IgD-negative memory B cell (primary cell): Measurements from ENCODE around the gene GMCL2. TPM values are rescaled to one million over a fixed set of nuclear protein-coding genes. Genes with fewer than 3 reads are reported as not detected.
"Not testable (repeated sequence)": the region's sequence is repeated elsewhere in the genome, so short reads cannot be mapped to it uniquely, and the experiment has no call there.

Experiments
- H3K27ac Mint-ChIP-seq, 3 donors: one replicate each; pipeline ENCODE4 v1.8.0; 2020 to 2022; ENCODE audit warnings: mild to moderate bottlenecking in 3 of 3, mixed read lengths in 3 of 3, moderate library complexity in 1 of 3
- H3K27me3 Mint-ChIP-seq: one replicate; pipeline ENCODE4 v1.8.0; 2021; ENCODE audit warnings: mixed read lengths
- H3K36me3 Mint-ChIP-seq: one replicate; pipeline ENCODE4 v1.8.0; 2020; ENCODE audit warnings: mild to moderate bottlenecking, mixed read lengths
- H3K4me1 Mint-ChIP-seq, 3 donors: one replicate each; pipeline ENCODE4 v1.8.0; 2020 to 2022; ENCODE audit warnings: mixed read lengths in 3 of 3, mild to moderate bottlenecking in 1 of 3
- H3K4me3 Mint-ChIP-seq, 4 donors: one replicate each; pipeline ENCODE4 v1.8.0; 2020 to 2022; ENCODE audit warnings: mild to moderate bottlenecking in 4 of 4, mixed read lengths in 4 of 4, moderate library complexity in 3 of 4
- H3K9me3 Mint-ChIP-seq, 3 donors: one replicate each; pipeline ENCODE4 v1.8.0; 2020 to 2021; ENCODE audit warnings: mixed read lengths in 3 of 3, mild to moderate bottlenecking in 1 of 3
- polyA plus RNA-seq: library from polyadenylated mRNA; unstranded; fragments of 300-500 nt; fragmentation: Illumina TruSeq; gene quantifications from one replicate; pipeline ENCODE4 v1.2.3, GENCODE V29; 2021

The GMCL2 gene
- polyA plus RNA-seq = not detected

GRCh38 chr5:178187014-178187413, at the start of gene GMCL2:
Gene GMCL2 (minus strand): TSS chr5:178187371. CDS start chr5:178187299, 72 bp downstream.
- H3K27me3 Mint-ChIP-seq = peaks cover 16% of the 10 kb centered on the region
- no peaks in the 10 kb centered on the region for H3K9me3 Mint-ChIP-seq
- no peaks in the 10 kb centered on the region for H3K4me1 Mint-ChIP-seq
- H3K4me3 Mint-ChIP-seq = no peak within 1 kb of the TSS
- no peaks in the 10 kb centered on the region for H3K36me3 Mint-ChIP-seq
- no peak within 1 kb of the TSS for H3K27ac Mint-ChIP-seq

- no peaks in the 10 kb centered on the region for H3K27me3 Mint-ChIP-seq
- peaks cover 14 to 30% (median 20%) of the 10 kb centered on the region in 3 donors for H3K4me1 Mint-ChIP-seq
- H3K9me3 Mint-ChIP-seq = no peaks in the 10 kb centered on the region
- peak overlapping the region in 1 of 3 donors; percentile 35 for H3K27ac Mint-ChIP-seq
- no peaks in the 10 kb centered on the region for H3K36me3 Mint-ChIP-seq
- H3K4me3 Mint-ChIP-seq = no peak overlapping the region
These were observed 49.5 kb upstream of the GMCL2 start for GRCh38 chr5:178236679-178237078.

- no peaks in the 10 kb centered on the region for H3K9me3 Mint-ChIP-seq
- peak overlapping the region in 1 of 4 donors; percentile 39 for H3K4me3 Mint-ChIP-seq
- H3K27ac Mint-ChIP-seq = peak overlapping the region in 1 of 3 donors; percentile 35
- H3K36me3 Mint-ChIP-seq = no peaks in the 10 kb centered on the region
- no peaks in the 10 kb centered on the region for H3K27me3 Mint-ChIP-seq
- peaks cover 13 to 34% (median 22%) of the 10 kb centered on the region in 3 donors for H3K4me1 Mint-ChIP-seq
These were observed 49.0 kb upstream of the GMCL2 start for GRCh38 chr5:178236126-178236525.

- peak overlapping the region in 1 of 4 donors; percentile 87 for H3K4me3 Mint-ChIP-seq
- H3K36me3 Mint-ChIP-seq = no peaks in the 10 kb centered on the region
- peaks cover 12 to 34% (median 22%) of the 10 kb centered on the region in 3 donors for H3K4me1 Mint-ChIP-seq
- no peaks in the 10 kb centered on the region for H3K9me3 Mint-ChIP-seq
- H3K27me3 Mint-ChIP-seq = no peaks in the 10 kb centered on the region
- no peak overlapping the region for H3K27ac Mint-ChIP-seq
These were observed 48.4 kb upstream of the GMCL2 start for GRCh38 chr5:178235588-178235974.

- Mint-ChIP-seq H3K4me1 (peaks cover 14 to 35% (median 21%) of the 10 kb centered on the region in 3 donors), H3K27me3 (no peaks in the 10 kb centered on the region), H3K9me3 (no peaks in the 10 kb centered on the region), H3K4me3 (peak overlapping the region; percentile 18 to 87 (median 38)), H3K27ac (peak overlapping the region in 2 of 3 donors; percentile 73 to 81), H3K36me3 (no peaks in the 10 kb centered on the region)
These were observed 47.8 kb upstream of the GMCL2 start for GRCh38 chr5:178234750-178235587.

- Mint-ChIP-seq H3K36me3 (no peaks in the 10 kb centered on the region), H3K4me3 (peak overlapping the region in 3 of 4 donors; percentile 4 to 87 (median 17)), H3K4me1 (peaks cover 21 to 38% (median 21%) of the 10 kb centered on the region in 3 donors)
These were observed 47.1 kb upstream of the GMCL2 start for GRCh38 chr5:178234121-178234749.

GRCh38 chr5:178232920-178233429, 45.8 kb upstream of the GMCL2 start:
- H3K4me3 Mint-ChIP-seq = peak overlapping the region; percentile 77 to 89 (median 85)
- H3K36me3 Mint-ChIP-seq = peaks cover 5% of the 10 kb centered on the region
- H3K4me1 Mint-ChIP-seq = peaks cover 22 to 36% (median 24%) of the 10 kb centered on the region in 3 donors
- H3K27ac Mint-ChIP-seq = peak overlapping the region; percentile 31 to 96 (median 92)
- no peaks in the 10 kb centered on the region for H3K9me3 Mint-ChIP-seq
- no peaks in the 10 kb centered on the region for H3K27me3 Mint-ChIP-seq

More at GRCh38 chr5:178234121-178234749, 47.1 kb upstream of the GMCL2 start:
- H3K27me3 Mint-ChIP-seq = no peaks in the 10 kb centered on the region
- no peaks in the 10 kb centered on the region for H3K9me3 Mint-ChIP-seq
- H3K27ac Mint-ChIP-seq = peak overlapping the region in 2 of 3 donors; percentile 59 to 81

- Mint-ChIP-seq H3K36me3 (peaks cover 9% of the 10 kb centered on the region), H3K27me3 (no peaks in the 10 kb centered on the region), H3K9me3 (no peaks in the 10 kb centered on the region), H3K4me3 (peak within 1 kb of the TSS; percentile 83 to 91 (median 85)), H3K27ac (peak within 1 kb of the TSS; percentile 91 to 96 (median 92)), H3K4me1 (peaks cover 23 to 40% (median 31%) of the 10 kb centered on the region in 3 donors)
These were observed 45.2 kb upstream of the GMCL2 start, which contains the start of gene PHYKPL for GRCh38 chr5:178232124-178232919. Gene PHYKPL (minus strand): TSS chr5:178232802. CDS start chr5:178232550, 252 bp downstream.

- no peaks in the 10 kb centered on the region for H3K27me3 Mint-ChIP-seq
- peaks cover 14% of the 10 kb centered on the region for H3K36me3 Mint-ChIP-seq
- peaks cover 27 to 41% (median 38%) of the 10 kb centered on the region in 3 donors for H3K4me1 Mint-ChIP-seq
- peak overlapping the region; percentile 34 to 91 (median 80) for H3K4me3 Mint-ChIP-seq
- H3K27ac Mint-ChIP-seq = peak overlapping the region; percentile 11 to 71 (median 63)
- no peaks in the 10 kb centered on the region for H3K9me3 Mint-ChIP-seq
These were observed 44.5 kb upstream of the GMCL2 start for GRCh38 chr5:178231539-178232123.

- Mint-ChIP-seq H3K4me1 (peaks cover 29 to 41% (median 41%) of the 10 kb centered on the region in 3 donors), H3K27me3 (no peaks in the 10 kb centered on the region), H3K9me3 (no peaks in the 10 kb centered on the region), H3K27ac (peak overlapping the region; percentile 11 to 90 (median 43)), H3K36me3 (peaks cover 15% of the 10 kb centered on the region), H3K4me3 (peak overlapping the region; percentile 34 to 91 (median 80))
These were observed 43.8 kb upstream of the GMCL2 start for GRCh38 chr5:178230879-178231538.

- Mint-ChIP-seq H3K27me3 (no peaks in the 10 kb centered on the region), H3K27ac (peak overlapping the region in 2 of 3 donors; percentile 43 to 48), H3K4me1 (peaks cover 26 to 40% (median 37%) of the 10 kb centered on the region in 3 donors), H3K4me3 (peak overlapping the region in 3 of 4 donors; percentile 34 to 84 (median 71)), H3K36me3 (peaks cover 15% of the 10 kb centered on the region), H3K9me3 (no peaks in the 10 kb centered on the region)
These were observed 42.7 kb upstream of the GMCL2 start for GRCh38 chr5:178229861-178230260.

GRCh38 chr5:178229111-178229510, 41.9 kb upstream of the GMCL2 start:
- H3K27me3 Mint-ChIP-seq, H3K9me3 Mint-ChIP-seq: not testable (repeated sequence)
- peaks cover 15% of the 10 kb centered on the region for H3K36me3 Mint-ChIP-seq
- peaks cover 25 to 39% (median 35%) of the 10 kb centered on the region in 3 donors for H3K4me1 Mint-ChIP-seq
- H3K4me3 Mint-ChIP-seq = peak overlapping the region in 1 of 4 donors; percentile 37
- H3K27ac Mint-ChIP-seq = peak overlapping the region in 1 of 3 donors; percentile 48

GRCh38 chr5:178228609-178229008, 41.4 kb upstream of the GMCL2 start:
- Mint-ChIP-seq H3K27me3 (no peaks in the 10 kb centered on the region), H3K4me3 (peak overlapping the region in 1 of 4 donors; percentile 37), H3K27ac (peak overlapping the region; percentile 16 to 53 (median 27)), H3K9me3 (no peaks in the 10 kb centered on the region), H3K4me1 (peaks cover 25 to 39% (median 35%) of the 10 kb centered on the region in 3 donors), H3K36me3 (peaks cover 15% of the 10 kb centered on the region)
